RKO (cell line): ENCODE measurements around the gene CAMSAP1.
"Not testable (repeated sequence)": the region's sequence is repeated elsewhere in the genome, so short reads cannot be mapped to it uniquely, and the experiment has no call there.

ENCODE experiments used
- DNase-seq: peaks from one replicate; pipeline ENCODE4 v3.0.0-alpha.2; 2016; ENCODE audit warnings: low spot score

The CAMSAP1 gene

DNA sequence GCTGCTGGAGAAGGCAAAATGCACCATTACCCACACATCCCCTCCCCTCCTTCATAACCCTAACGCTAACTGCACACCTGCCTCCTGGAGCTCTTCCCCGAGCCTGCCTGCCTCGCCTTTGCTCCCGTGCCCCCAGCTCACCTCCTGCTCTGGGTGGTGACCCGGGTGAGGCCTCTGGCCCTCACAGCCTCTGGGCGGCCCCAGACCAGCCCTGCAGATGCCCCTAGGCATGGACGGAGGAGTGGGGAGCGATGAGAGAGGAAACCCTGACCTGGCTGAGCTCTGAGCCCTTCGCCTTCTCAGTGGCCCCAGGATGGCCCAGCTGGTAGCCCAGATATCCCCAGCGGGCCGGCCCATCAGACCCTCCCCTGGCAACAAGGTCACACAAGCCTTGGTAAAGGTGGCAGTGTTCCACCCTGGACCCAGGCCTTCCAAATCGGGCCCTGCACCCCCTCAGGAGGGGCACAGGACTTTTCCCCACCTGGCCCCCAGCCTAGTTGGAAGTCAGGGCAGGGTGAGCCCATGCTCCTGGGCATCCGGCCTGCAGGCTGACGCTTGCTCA, 14.5 kb upstream of the CAMSAP1 start:
- DNase-seq, result no peak

DNA sequence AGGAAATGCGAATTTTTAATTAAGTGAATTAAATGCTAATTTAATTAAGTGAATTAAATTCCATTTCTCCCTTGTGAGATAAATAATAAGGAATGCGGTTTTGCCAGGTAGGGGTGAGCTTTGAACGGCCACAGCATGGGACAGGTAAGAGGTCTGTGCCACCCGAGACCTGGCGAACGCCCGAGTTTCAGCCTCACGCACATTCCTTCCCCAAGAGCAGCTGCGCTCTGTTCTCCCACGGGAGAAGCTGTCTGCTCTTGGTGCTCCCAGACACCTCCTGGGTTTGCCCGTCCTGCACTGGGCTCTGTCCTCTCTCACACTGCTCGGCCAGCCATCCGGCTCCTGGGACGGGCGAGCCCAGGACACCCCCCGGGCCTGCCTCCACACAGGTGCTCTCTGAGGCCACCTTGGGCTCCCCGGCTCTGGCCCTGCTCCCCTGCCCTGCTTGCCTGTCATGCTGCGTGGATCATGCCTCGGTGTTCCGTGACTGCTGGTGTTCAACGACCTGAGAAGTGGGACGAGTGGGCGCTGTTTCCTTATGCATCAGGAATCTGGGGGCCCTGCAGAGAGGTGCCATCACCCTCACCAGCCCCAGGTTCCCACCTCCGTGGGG, 13.7 kb upstream of the CAMSAP1 start:
- DNase-seq, result no peak

DNA sequence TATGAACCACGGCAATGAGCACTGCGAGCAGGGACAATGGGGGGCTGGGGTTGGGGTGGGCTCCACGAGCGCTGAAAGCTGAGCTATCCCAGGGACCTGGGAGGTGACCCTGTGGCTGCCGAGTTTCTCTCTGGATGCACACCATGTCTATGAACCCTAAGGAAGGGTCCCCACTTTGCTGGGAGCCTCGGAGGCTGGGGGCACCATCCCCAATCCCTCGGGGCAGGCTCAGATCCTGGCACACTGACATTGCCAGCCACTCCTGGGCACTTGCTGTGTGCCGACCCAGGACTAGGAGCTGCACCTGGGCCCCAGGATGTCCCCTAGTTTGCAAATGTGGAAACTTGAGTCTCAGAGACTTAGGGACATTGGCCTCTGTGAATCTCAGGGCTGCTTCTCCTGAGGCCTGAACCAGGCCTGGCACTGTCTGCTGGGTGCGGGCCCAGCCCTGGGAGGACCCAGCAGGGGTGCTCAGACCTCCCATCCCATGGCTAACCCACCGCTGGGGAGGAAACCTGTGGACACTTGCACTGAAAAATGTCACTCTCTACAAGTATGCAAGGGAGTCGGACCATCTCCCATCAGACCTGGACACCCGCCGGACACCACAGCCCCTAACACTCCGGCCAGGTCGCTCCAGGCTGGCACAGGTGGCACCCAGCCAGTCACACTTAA, 13.0 kb upstream of the CAMSAP1 start:
- no peak for DNase-seq

DNA sequence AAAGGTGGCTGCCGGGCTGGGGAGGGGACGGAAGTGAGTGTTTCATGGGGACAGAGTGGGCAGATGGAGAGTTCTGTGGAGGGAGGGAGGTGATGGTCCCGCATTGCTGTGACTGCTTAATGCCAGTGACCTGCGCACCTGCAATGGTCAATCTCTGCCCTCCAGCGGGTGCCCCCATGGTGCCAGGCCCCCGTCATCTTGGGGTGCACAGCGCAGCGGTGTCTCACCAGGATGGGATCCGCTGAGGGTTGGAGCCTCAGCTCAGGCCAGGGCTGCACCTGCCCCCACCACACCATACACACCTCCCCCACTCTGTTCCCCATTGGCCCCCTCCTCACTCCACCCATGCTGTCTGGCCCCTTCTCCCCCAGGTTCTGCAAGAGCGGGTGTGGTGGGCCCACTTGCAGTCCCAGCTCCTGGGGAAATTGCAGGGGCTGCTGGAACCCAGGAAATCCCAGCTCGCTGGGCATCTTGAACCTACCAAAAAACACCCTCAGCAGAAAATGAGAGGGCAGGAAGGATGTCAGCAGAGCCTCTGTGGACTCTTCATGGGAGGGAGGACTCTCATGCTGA, 12.1 kb upstream of the CAMSAP1 start:
- no peak for DNase-seq

DNA sequence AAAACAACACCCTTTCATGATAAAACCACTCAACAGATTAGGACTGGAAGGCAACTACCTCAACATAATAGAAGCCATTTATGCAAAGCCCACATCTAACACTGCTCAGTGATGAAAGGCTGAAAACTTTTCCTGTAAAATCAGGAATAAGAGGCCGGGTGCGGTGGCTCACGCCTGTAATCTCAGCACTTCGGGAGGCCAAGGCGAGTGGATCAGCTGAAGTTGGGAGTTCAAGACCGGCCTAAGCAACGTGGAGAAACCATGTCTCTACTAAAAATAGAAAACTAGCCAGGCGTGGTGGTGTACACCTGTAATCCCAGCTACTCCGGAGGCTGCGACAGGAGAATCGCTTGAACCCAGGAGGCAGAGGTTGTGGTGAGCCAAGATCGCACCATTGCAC, 8.9 kb upstream of the CAMSAP1 start:
- not testable (repeated sequence) for DNase-seq

- peak; percentile 69 for DNase-seq
Observed at GRCh38 chr9:135914921-135915320, 7.6 kb upstream of the CAMSAP1 start.

DNA sequence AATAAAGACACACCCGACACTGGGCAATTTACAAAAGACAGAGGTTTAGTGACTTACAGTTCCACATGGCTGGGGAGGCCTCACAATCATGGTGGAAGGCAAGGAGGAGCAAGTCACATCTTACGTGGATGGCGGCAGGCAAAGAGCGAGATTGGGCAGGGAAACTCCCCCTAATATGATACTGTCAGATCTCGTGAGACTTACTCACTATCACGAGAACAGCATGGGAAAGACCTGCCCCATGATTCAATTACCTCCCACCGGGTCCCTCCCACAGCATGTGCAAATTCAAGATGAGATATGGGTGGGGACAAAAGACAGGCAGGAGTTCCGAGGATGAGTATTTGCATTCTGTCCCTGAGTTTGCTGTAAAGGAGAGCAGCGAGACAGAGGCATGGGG, 3.9 kb upstream of the CAMSAP1 start:
- DNase-seq, result not testable (repeated sequence)

- no peak for DNase-seq
Observed at GRCh38 chr9:135910757-135911156, 3.4 kb upstream of the CAMSAP1 start.

- no peak for DNase-seq
Observed at GRCh38 chr9:135910216-135910615, 2.9 kb upstream of the CAMSAP1 start.

DNA sequence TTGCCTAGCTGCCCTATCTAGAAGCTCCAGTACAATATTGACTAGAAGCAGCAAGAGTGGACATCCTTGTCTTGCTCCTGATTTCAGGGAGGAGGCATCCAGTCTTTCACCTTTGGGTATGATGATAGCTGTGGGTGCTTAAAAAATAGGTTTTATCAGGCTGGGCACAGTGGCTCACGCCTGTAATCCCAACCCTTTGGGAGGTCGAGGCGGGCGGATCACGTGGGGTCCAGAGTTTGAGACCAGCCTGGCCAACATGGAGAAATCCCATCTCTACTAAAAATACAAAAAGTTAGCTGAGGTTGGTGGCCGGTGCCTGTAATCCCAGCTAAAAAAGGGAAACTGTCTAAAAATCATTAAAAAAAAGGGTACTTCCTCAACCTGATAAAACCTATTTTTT, 2.0 kb upstream of the CAMSAP1 start:
- no peak for DNase-seq

- peak; percentile 95 for DNase-seq
Observed at GRCh38 chr9:135908754-135909204, 1.4 kb upstream of the CAMSAP1 start.

- peak; percentile 76 for DNase-seq
Observed at GRCh38 chr9:135908093-135908753, 877 bp upstream of the CAMSAP1 start.

DNA sequence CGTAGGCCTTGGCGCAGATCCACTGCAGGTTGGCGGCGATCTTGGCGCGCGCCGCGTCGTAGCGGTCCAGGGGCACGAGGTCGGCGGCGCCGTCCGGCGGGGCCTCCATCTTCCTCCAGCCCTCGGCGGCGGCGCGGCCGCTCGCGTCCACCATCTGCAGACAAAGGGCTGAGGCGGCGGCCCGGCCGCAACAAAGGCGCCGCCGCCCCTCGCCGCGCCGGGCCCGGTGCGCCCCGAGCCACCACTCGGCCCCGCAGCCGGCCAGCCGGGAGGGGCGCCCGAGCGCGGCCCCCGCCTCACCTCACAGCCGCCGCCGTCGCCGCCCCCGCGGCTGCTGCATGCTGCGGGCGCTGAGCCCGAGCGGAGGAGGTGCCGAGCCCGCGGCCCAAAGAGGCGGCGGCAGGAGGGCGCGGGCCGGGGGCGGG, 328 bp downstream of the CAMSAP1 start:
- DNase-seq, result peak; percentile 64

DNA sequence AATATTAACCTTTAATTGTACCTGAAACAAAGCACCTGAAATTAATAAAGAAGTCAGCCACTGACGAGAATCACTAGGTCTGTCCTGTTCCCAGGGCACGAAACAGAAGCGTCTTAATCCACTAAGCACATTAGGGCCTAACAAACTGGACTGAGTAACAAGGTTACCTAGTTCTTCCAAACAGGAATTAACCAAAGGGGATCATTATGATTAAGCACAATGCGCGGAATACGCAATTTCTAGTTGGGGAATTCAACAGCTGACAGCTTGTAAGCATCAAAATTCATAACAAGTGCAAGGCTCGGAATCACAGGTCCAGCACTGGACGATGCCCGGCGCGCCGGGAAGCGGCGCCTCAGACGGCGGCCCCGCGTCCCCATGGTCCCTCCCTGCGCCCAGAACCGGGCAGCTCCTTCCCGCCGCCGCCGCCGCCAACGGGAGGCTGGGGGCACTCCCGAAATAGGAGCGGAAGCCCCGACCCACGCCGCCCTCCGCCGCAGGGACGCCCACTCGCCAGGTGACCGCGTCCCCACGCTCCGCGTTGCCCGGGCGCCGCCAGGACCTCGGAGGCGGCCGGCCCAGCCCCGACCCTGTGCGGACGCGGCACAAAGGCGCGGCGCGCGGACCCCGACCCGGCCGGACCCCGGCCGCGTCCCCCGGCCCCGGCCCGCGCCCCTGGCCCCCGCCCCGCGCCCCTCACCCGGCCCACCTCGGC, 898 bp downstream of the CAMSAP1 start:
- DNase-seq, result peak; percentile 86

- peak; percentile 89 for DNase-seq
Observed at GRCh38 chr9:135905380-135906258, 1.7 kb downstream of the CAMSAP1 start.

- no peak for DNase-seq
Observed at GRCh38 chr9:135903786-135904520, 3.4 kb downstream of the CAMSAP1 start.

GRCh38 chr9:135903358-135903656, 4.0 kb downstream of the CAMSAP1 start:
- no peak for DNase-seq

GRCh38 chr9:135902655-135903357, 4.5 kb downstream of the CAMSAP1 start:
- DNase-seq, result no peak

DNA sequence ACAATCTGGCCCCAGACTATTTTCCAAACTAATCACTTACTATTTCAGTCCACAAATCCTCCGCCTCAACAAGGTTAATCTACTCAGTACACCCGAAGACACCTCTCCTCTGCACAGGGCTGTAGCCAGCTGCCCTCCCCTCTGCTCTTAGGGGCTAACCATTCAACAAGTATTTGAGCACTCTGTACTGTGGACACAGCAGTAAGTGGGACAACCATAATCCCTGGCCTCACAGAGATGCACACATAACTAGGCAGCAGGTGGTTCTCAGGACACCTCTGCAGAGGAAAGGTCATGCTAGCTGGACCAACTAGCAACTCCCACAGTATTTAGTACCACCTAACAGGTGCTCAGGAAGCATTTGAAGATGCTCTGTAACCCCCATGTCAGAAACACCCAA, 5.5 kb downstream of the CAMSAP1 start:
- no peak for DNase-seq
